ENCODE results near the gene CLDN19. TPM values are rescaled to one million over a fixed set of nuclear protein-coding genes. Genes with fewer than 3 reads are reported as not detected.

CLDN19 gene
- total RNA-seq, 1 experiment from 2014 or later, result not detected

GRCh38 chr1:42690477-42691156, 49.4 kb downstream of the CLDN19 start:
- ATAC-seq (peak; percentile 42; the same call in 1 of the 2 replicates), DNase-seq (ENCODE audit: low read depth, low spot score) (no peak)
- peaks cover 11 to 19% of the 10 kb centered on the region in 2 experiments; a peak in 3 of 4 replicates for H3K4me1 ChIP-seq (ENCODE audit: control insufficient read depth in 1 of 2, insufficient read depth in 2 of 2, low read length in 2 of 2)

More at GRCh38 chr1:42690477-42691156, 49.4 kb downstream of the CLDN19 start:
- Histone ChIP-seq H3K79me2 (ENCODE audit: insufficient read depth, low read length) (peaks cover 100% of the 10 kb centered on the region), H3K36me3 (ENCODE audit: control insufficient read depth in 1 of 2, insufficient read depth in 2 of 2, low read length in 2 of 2) (peaks cover 10 to 62% of the 10 kb centered on the region in 2 experiments), H3K9ac (ENCODE audit: low read length) (no peak overlapping the region), H3K9me2 (ENCODE audit: insufficient read depth) (no peaks in the 10 kb centered on the region), H3K4me3 (replicated peaks in 1 of 2; ENCODE audit: low read depth in 1 of 2, low read length in 2 of 2) (no peak overlapping the region), H3K4me2 (ENCODE audit: low read length) (no peak overlapping the region), H3K27me3 (ENCODE audit: insufficient read depth, low read length) (no peaks in the 10 kb centered on the region), H2AFZ (ENCODE audit: low read depth, low read length, poor library complexity, severe bottlenecking) (no peak overlapping the region), H4K20me1 (ENCODE audit: insufficient read depth) (peaks cover 96% of the 10 kb centered on the region; the same call in 1 of the 2 replicates), H3K27ac (ENCODE audit: low read depth, low read length) (no peak overlapping the region), H3K9me3 (ENCODE audit: control insufficient read depth in 1 of 2, insufficient read depth in 1 of 2, low read depth in 1 of 2, low read length in 2 of 2) (no peaks in the 10 kb centered on the region)
- CTCF ChIA-PET, result interaction anchor here (1.3 kb wide), 1 partner anchor 112 kb away, joined by 3 read pairs; no protein-coding TSS in a partner anchor
- intact Hi-C loops (cut with micrococcal nuclease), result no loop called here
- POLR2A ChIA-PET, result interaction anchor here (1.2 kb wide), 1 partner anchor 8 kb away, joined by 5 read pairs; the partner anchor contains the start of gene YBX1
- TF ChIP-seq CTCF (IDR thresholded peaks at IDR 0.05 in 2 of 3, conservative IDR thresholded peaks at IDR 0.05 in 1 of 3; ENCODE audit: borderline replicate concordance in 1 of 3, insufficient read depth in 1 of 3, low read depth in 2 of 3, low read length in 2 of 3) (peak in 1 of 3 experiments; percentile 10; a peak in 1 of 6 replicates), JUND (IDR thresholded peaks at IDR 0.05) (no peak), EZH2 (IDR thresholded peaks at IDR 0.05) (no peak)
- RAD21 ChIA-PET (ENCODE audit: low non-redundant PET in 1 of 2, low total read pairs in 2 of 2, uncharacterized antibody in 2 of 2, unreplicated experiment in 2 of 2), result no interaction called here
- BruUV-seq (replicated peaks), result no TSS peak
